Naive B cell (primary cell): ENCODE measurements around the gene NRBP1. TPM values are rescaled to one million over a fixed set of nuclear protein-coding genes. Genes with fewer than 3 reads are reported as not detected.

Experiments
- ATAC-seq, 2 donors: fragments of 150-1000 bp; cut with Tn5 transposase; 2 replicates each; pipeline ENCODE4 v1.10.0; 2021; ENCODE audit warnings: low read depth in 2 of 2, mild to moderate bottlenecking in 2 of 2, moderate library complexity in 2 of 2
- DNase-seq: peaks from one replicate; pipeline ENCODE4 v3.0.0; 2022
- H3K27ac Mint-ChIP-seq, 6 donors: one replicate each; pipeline ENCODE4 v1.8.0; 2020 to 2022; ENCODE audit warnings: mild to moderate bottlenecking in 6 of 6, mixed read lengths in 6 of 6, moderate library complexity in 5 of 6, inconsistent platforms in 2 of 6
- H3K27me3 Mint-ChIP-seq, 3 donors: one replicate each; pipeline ENCODE4 v1.8.0; 2021 to 2022; ENCODE audit warnings: mixed read lengths in 3 of 3, mild to moderate bottlenecking in 1 of 3
- H3K36me3 Mint-ChIP-seq, 2 donors: one replicate each; pipeline ENCODE4 v1.8.0; 2020 to 2022; ENCODE audit warnings: mixed read lengths in 2 of 2, inconsistent platforms in 1 of 2, mild to moderate bottlenecking in 1 of 2
- H3K4me1 Mint-ChIP-seq, 3 donors: one replicate each; pipeline ENCODE4 v1.8.0; 2020 to 2022; ENCODE audit warnings: mixed read lengths in 3 of 3, inconsistent platforms in 1 of 3, mild to moderate bottlenecking in 1 of 3, moderate library complexity in 1 of 3
- H3K4me3 Mint-ChIP-seq, 8 donors: one replicate each; pipeline ENCODE4 v1.8.0; 2020 to 2022; ENCODE audit warnings: mild to moderate bottlenecking in 8 of 8, mixed read lengths in 8 of 8, moderate library complexity in 8 of 8, inconsistent platforms in 2 of 8
- H3K9me3 Mint-ChIP-seq, 7 donors: one replicate each; pipeline ENCODE4 v1.8.0; 2020 to 2022; ENCODE audit warnings: mixed read lengths in 7 of 7, mild to moderate bottlenecking in 5 of 7, inconsistent platforms in 2 of 7, moderate library complexity in 1 of 7
- polyA plus RNA-seq, 6 donors: library from polyadenylated mRNA; unstranded; fragments of 300-500 nt; fragmentation: Illumina TruSeq; gene quantifications; one replicate each; pipeline ENCODE4 v1.2.3, GENCODE V29; 2021; ENCODE audit warnings: low read depth in 6 of 6

Gene NRBP1
- polyA plus RNA-seq, 6 donors from 2014 or later, result 45.3 to 76.5 (median 59.4) TPM

- ATAC-seq, result no peak
- Mint-ChIP-seq H3K4me3 (peak overlapping the region in 2 of 8 donors; percentile 48 to 51), H3K27ac (peak overlapping the region in 3 of 6 donors; percentile 8 to 44 (median 39)), H3K36me3 (peaks cover 33 to 63% of the 10 kb centered on the region in 2 donors), H3K4me1 (peaks cover 11 to 24% (median 13%) of the 10 kb centered on the region in 3 donors), H3K27me3 (no peaks in the 10 kb centered on the region), H3K9me3 (no peaks in the 10 kb centered on the region)
- DNase-seq, result no peak
Measured at GRCh38 chr2:27435628-27436027, 7.2 kb downstream of the NRBP1 start.

GRCh38 chr2:27441226-27441926, 12.9 kb downstream of the NRBP1 start:
- Mint-ChIP-seq H3K27me3 (no peaks in the 10 kb centered on the region), H3K4me3 (no peak overlapping the region), H3K36me3 (peaks cover 27 to 39% of the 10 kb centered on the region in 2 donors), H3K4me1 (peaks cover 3 to 14% (median 7%) of the 10 kb centered on the region in 3 donors), H3K27ac (peak overlapping the region in 1 of 6 donors; percentile 71), H3K9me3 (no peaks in the 10 kb centered on the region)
- no peak for DNase-seq
- no peak for ATAC-seq

GRCh38 chr2:27441958-27442919, 13.8 kb downstream of the NRBP1 start, which contains the start of gene KRTCAP3:
Gene KRTCAP3 (plus strand): TSS chr2:27442381. CDS start chr2:27442413, 32 bp downstream.
- no peaks in the 10 kb centered on the region for H3K9me3 Mint-ChIP-seq
- H3K4me1 Mint-ChIP-seq, result peaks cover 3 to 14% (median 7%) of the 10 kb centered on the region in 3 donors
- H3K4me3 Mint-ChIP-seq, result peak within 1 kb of the TSS in 4 of 8 donors; percentile 20 to 82 (median 68)
- H3K27ac Mint-ChIP-seq, result peak within 1 kb of the TSS in 4 of 6 donors; percentile 71 to 95 (median 90)
- peaks cover 27 to 34% of the 10 kb centered on the region in 2 donors for H3K36me3 Mint-ChIP-seq
- ATAC-seq (peak; percentile 79 to 89), DNase-seq (peak; percentile 27)
- no peaks in the 10 kb centered on the region for H3K27me3 Mint-ChIP-seq

GRCh38 chr2:27442920-27443282, 14.5 kb downstream of the NRBP1 start:
- peaks cover 27 to 37% of the 10 kb centered on the region in 2 donors for H3K36me3 Mint-ChIP-seq
- no peaks in the 10 kb centered on the region for H3K9me3 Mint-ChIP-seq
- H3K27me3 Mint-ChIP-seq, result no peaks in the 10 kb centered on the region
- H3K4me1 Mint-ChIP-seq, result peaks cover 3 to 14% (median 7%) of the 10 kb centered on the region in 3 donors
- DNase-seq (no peak), ATAC-seq (peak; percentile 15)
- peak overlapping the region in 4 of 6 donors; percentile 25 to 95 (median 90) for H3K27ac Mint-ChIP-seq
- peak overlapping the region in 3 of 8 donors; percentile 20 to 80 (median 57) for H3K4me3 Mint-ChIP-seq

- Mint-ChIP-seq H3K27ac (peak overlapping the region in 1 of 6 donors; percentile 57), H3K27me3 (no peaks in the 10 kb centered on the region), H3K36me3 (peaks cover 20 to 31% of the 10 kb centered on the region in 2 donors), H3K4me3 (no peak overlapping the region), H3K4me1 (peaks cover 3 to 9% (median 7%) of the 10 kb centered on the region in 3 donors), H3K9me3 (no peaks in the 10 kb centered on the region)
- DNase-seq, result no peak
- ATAC-seq, result no peak
Measured at GRCh38 chr2:27445155-27445554, 16.7 kb downstream of the NRBP1 start.

- no peak for DNase-seq
- no peaks in the 10 kb centered on the region for H3K27me3 Mint-ChIP-seq
- H3K27ac Mint-ChIP-seq, result peak overlapping the region in 1 of 6 donors; percentile 57
- H3K9me3 Mint-ChIP-seq, result no peaks in the 10 kb centered on the region
- H3K36me3 Mint-ChIP-seq, result peaks cover 15 to 27% of the 10 kb centered on the region in 2 donors
- ATAC-seq, result no peak
- H3K4me1 Mint-ChIP-seq, result peaks cover 3 to 9% (median 7%) of the 10 kb centered on the region in 3 donors
- no peak overlapping the region for H3K4me3 Mint-ChIP-seq
Measured at GRCh38 chr2:27445615-27446014, 17.2 kb downstream of the NRBP1 start.

GRCh38 chr2:27446057-27446456, 17.6 kb downstream of the NRBP1 start:
- Mint-ChIP-seq H3K27ac (peak overlapping the region in 2 of 6 donors; percentile 29 to 57), H3K9me3 (no peaks in the 10 kb centered on the region), H3K27me3 (no peaks in the 10 kb centered on the region), H3K4me3 (no peak overlapping the region), H3K36me3 (peaks cover 13 to 23% of the 10 kb centered on the region in 2 donors), H3K4me1 (peaks cover 3 to 9% (median 7%) of the 10 kb centered on the region in 3 donors)
- ATAC-seq, result no peak
- DNase-seq, result no peak

- Mint-ChIP-seq H3K27ac (peak overlapping the region in 2 of 6 donors; percentile 69 to 72), H3K4me3 (no peak overlapping the region), H3K36me3 (peaks cover 10 to 18% of the 10 kb centered on the region in 2 donors), H3K27me3 (no peaks in the 10 kb centered on the region), H3K4me1 (peaks cover 0 to under 1% (median 0%) of the 10 kb centered on the region in 3 donors), H3K9me3 (no peaks in the 10 kb centered on the region)
- DNase-seq, result no peak
- ATAC-seq, result no peak
Measured at GRCh38 chr2:27448381-27448780, 19.9 kb downstream of the NRBP1 start.

- H3K9me3 Mint-ChIP-seq, result no peaks in the 10 kb centered on the region
- no peak overlapping the region for H3K4me3 Mint-ChIP-seq
- no peaks in the 10 kb centered on the region for H3K27me3 Mint-ChIP-seq
- no peak for ATAC-seq
- DNase-seq, result no peak
- no peak overlapping the region for H3K27ac Mint-ChIP-seq
- H3K4me1 Mint-ChIP-seq, result no peaks in the 10 kb centered on the region
- peaks cover 9 to 33% of the 10 kb centered on the region in 2 donors for H3K36me3 Mint-ChIP-seq
Measured at GRCh38 chr2:27451095-27451494, 22.7 kb downstream of the NRBP1 start.

GRCh38 chr2:27453968-27454367, 25.5 kb downstream of the NRBP1 start:
- DNase-seq, result no peak
- Mint-ChIP-seq H3K27me3 (no peaks in the 10 kb centered on the region), H3K4me1 (no peaks in the 10 kb centered on the region), H3K9me3 (no peaks in the 10 kb centered on the region), H3K4me3 (no peak overlapping the region), H3K36me3 (peaks cover 22% of the 10 kb centered on the region in 2 donors), H3K27ac (peak overlapping the region in 1 of 6 donors; percentile 80)
- no peak for ATAC-seq

GRCh38 chr2:27461118-27461517, 32.7 kb downstream of the NRBP1 start:
- H3K4me3 Mint-ChIP-seq, result no peak overlapping the region
- H3K4me1 Mint-ChIP-seq, result no peaks in the 10 kb centered on the region
- H3K27ac Mint-ChIP-seq, result no peak overlapping the region
- H3K9me3 Mint-ChIP-seq, result no peaks in the 10 kb centered on the region
- no peaks in the 10 kb centered on the region for H3K27me3 Mint-ChIP-seq
- H3K36me3 Mint-ChIP-seq, result peaks cover 0 to 22% of the 10 kb centered on the region in 2 donors
- ATAC-seq, result no peak
- no peak for DNase-seq

- Mint-ChIP-seq H3K4me3 (no peak overlapping the region), H3K4me1 (no peaks in the 10 kb centered on the region), H3K27ac (no peak overlapping the region), H3K27me3 (no peaks in the 10 kb centered on the region), H3K9me3 (no peaks in the 10 kb centered on the region), H3K36me3 (peaks cover 0 to 4% of the 10 kb centered on the region in 2 donors)
- ATAC-seq (no peak), DNase-seq (no peak)
Measured at GRCh38 chr2:27464443-27464842, 36.0 kb downstream of the NRBP1 start.

- Mint-ChIP-seq H3K36me3 (peaks cover 7 to 34% of the 10 kb centered on the region in 2 donors), H3K4me3 (no peak overlapping the region), H3K4me1 (no peaks in the 10 kb centered on the region), H3K27me3 (no peaks in the 10 kb centered on the region), H3K27ac (no peak overlapping the region), H3K9me3 (no peaks in the 10 kb centered on the region)
- ATAC-seq, result no peak
- no peak for DNase-seq
Measured at GRCh38 chr2:27471961-27472360, 43.5 kb downstream of the NRBP1 start.
